Neural progenitor cell (in vitro differentiated cells): ENCODE measurements around the gene PLEKHG7. TPM values are rescaled to one million over a fixed set of nuclear protein-coding genes. Genes with fewer than 3 reads are reported as not detected.
"Not testable (repeated sequence)": the region's sequence is repeated elsewhere in the genome, so short reads cannot be mapped to it uniquely, and the experiment has no call there.

ENCODE experiments used
- DNase-seq: peaks from one replicate; pipeline ENCODE4 v3.0.0-alpha.2; 2016; ENCODE audit warnings: low spot score
- H2AFZ ChIP-seq: fragments of 200-600 bp; sonication (generic); replicated peaks from 2 replicates; pipeline ENCODE4 v1.6.1; 2016; ENCODE audit warnings: antibody characterized with exemption
- H3F3A ChIP-seq: fragments of 200-600 bp; sonication (generic); 2 replicates; pipeline ENCODE4 v1.6.1; 2016; ENCODE audit warnings: antibody characterized with exemption, low read depth
- H3K27ac ChIP-seq: fragments of 200-600 bp; sonication (generic); 2 replicates; pipeline ENCODE4 v1.5.1; 2016; ENCODE audit warnings: mild to moderate bottlenecking
- H3K27me3 ChIP-seq: fragments of 200-600 bp; sonication (generic); 2 replicates; pipeline ENCODE4 v1.6.1; 2016; ENCODE audit warnings: mild to moderate bottlenecking, moderate library complexity
- H3K36me3 ChIP-seq: fragments of 200-600 bp; sonication (generic); 2 replicates; pipeline ENCODE4 v1.5.1; 2016
- H3K4me1 ChIP-seq: fragments of 200-600 bp; sonication (generic); 2 replicates; pipeline ENCODE4 v1.6.1; 2016; ENCODE audit warnings: mixed run types
- H3K4me2 ChIP-seq: fragments of 200-600 bp; sonication (generic); 2 replicates; pipeline ENCODE4 v1.6.1; 2016
- H3K4me3 ChIP-seq: fragments of 200-600 bp; sonication (generic); 2 replicates; pipeline ENCODE4 v1.5.1; 2016
- H3K79me2 ChIP-seq: fragments of 200-600 bp; sonication (generic); 2 replicates; pipeline ENCODE4 v1.6.1; 2016; ENCODE audit warnings: low read depth
- H3K9ac ChIP-seq: fragments of 200-600 bp; sonication (generic); 2 replicates; pipeline ENCODE4 v1.6.1; 2016
- H3K9me3 ChIP-seq: fragments of 200-600 bp; sonication (generic); 2 replicates; pipeline ENCODE4 v1.5.1; 2016; ENCODE audit warnings: low read depth
- H4K20me1 ChIP-seq: fragments of 200-600 bp; sonication (generic); 2 replicates; pipeline ENCODE4 v1.6.1; 2016; ENCODE audit warnings: low read depth
- H3K27ac Mint-ChIP-seq: 3 replicates; pipeline ENCODE4 v1.8.0; 2021; ENCODE audit warnings: mixed read lengths
- H3K27me3 Mint-ChIP-seq: 2 replicates; pipeline ENCODE4 v1.8.0; 2022; ENCODE audit warnings: low read depth, mild to moderate bottlenecking, inconsistent platforms, moderate library complexity, mixed read lengths; ENCODE audit not compliant: insufficient read depth
- H3K36me3 Mint-ChIP-seq: 3 replicates; pipeline ENCODE4 v1.8.0; 2021; ENCODE audit warnings: mixed read lengths
- H3K4me1 Mint-ChIP-seq: 3 replicates; pipeline ENCODE4 v1.8.0; 2021; ENCODE audit warnings: mixed read lengths
- H3K4me3 Mint-ChIP-seq: 3 replicates; pipeline ENCODE4 v1.8.0; 2021; ENCODE audit warnings: mild to moderate bottlenecking, moderate library complexity, mixed read lengths
- H3K9me3 Mint-ChIP-seq: 3 replicates; pipeline ENCODE4 v1.8.0; 2020; ENCODE audit warnings: mixed read lengths
- EZH2 ChIP-seq: fragments of 200-600 bp; sonication (generic); IDR thresholded peaks from 2 replicates; pipeline ENCODE4 v1.6.1; 2017; ENCODE audit warnings: antibody characterized with exemption, mild to moderate bottlenecking, moderate library complexity
- EZH2phosphoT487 ChIP-seq: fragments of 200-600 bp; sonication (generic); IDR thresholded peaks from 2 replicates; pipeline ENCODE4 v1.6.1; 2017; ENCODE audit warnings: antibody characterized with exemption
- total RNA-seq: library from RNA; depleted of rRNA; stranded (reverse); fragments of >200 nt; gene quantifications from 2 replicates; pipeline ENCODE4 v1.2.3, GENCODE V29; 2015; ENCODE audit warnings: low replicate concordance
- TF ChIP-seq, protein P1 (sequence below): fragments of 200-600 bp; sonication (generic); IDR thresholded peaks from 2 replicates; pipeline ENCODE4 v1.5.1; 2017; ENCODE audit warnings: antibody characterized with exemption, mild to moderate bottlenecking

Gene PLEKHG7, protein sequence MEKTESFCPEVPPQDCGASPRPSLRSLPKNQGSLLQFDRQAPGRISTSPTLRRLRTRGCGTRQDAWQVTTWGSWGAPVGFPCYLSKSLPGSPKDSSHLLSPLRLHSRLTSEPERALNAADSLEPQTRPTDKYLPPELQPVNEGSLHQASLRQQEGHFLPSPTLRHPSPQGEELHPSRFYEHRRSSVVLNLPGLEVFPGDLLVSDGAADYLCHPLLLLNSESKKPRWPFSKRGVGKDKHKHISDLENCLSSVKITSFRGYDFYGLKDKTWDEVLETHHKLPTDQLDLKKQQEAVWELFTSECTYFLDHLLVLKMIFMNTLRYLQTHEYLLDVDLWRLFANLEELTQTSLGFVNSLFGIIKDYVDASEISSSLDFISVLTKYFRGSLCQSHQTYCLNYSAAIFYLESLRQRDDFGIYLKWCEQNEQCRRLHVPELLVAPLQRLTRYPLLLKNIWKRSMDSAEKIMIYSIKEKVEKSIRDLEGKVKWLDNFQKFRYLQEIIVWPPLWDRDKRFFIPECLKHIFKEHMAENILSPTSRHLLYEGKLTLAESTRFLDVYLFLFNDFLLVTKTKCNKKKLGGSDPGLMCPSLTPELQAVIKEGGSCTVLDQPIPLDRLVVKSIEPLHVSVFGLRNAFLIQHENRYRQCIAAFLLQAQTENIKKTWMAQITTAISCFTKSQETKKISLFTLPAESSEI
- total RNA-seq: not detected in 2 replicates

DNA sequence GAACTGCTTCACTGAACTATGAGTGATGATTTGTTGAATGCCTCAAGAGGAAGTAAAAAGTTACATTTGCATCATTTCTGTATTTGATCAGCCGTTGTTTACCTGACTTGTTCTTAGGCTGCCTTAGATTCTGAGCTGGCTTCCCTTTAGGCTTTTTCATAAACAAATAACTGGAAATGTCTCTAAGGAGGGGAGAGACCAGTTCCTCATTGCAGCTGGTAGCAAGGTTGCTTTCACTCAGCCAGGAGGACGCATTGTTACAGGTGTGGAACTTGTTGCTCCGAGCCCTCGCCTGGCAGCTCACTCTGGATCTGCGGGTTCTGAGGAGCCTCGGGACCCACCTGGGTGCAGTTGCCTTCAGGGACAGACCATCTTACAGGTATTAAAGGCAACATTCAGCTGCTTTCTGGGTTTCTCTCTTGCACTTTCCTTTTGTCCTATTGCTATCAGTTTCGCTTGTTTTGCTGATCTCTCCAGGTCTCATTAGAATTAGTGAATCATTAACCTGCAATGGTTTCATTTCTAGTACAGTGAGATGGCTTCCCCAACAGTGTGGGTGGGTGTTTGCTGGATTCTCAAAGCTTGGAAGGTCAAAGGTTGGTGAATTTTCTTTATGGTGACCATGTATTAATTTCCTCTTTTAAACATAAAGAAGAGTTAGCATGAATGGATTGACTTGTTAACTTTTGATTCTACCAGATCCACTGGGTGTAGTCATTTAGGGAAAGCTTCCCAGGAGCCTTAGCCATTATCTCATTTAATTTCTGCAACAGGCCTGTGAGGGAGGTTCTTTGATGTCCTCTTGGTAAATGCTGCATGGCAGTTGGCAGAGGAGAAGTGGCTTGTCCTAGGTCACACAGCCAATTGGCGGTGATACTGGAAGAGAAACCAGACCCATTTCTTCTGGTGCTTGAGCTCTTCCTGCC is at the start of gene PLEKHG7:
Gene PLEKHG7, plus strand, starts transcription at position 236 of the 926 bp plus-strand sequence. CDS start 3,643 bp downstream, outside the sequence.
- H3K27ac Mint-ChIP-seq: no peak within 1 kb of the TSS

DNA sequence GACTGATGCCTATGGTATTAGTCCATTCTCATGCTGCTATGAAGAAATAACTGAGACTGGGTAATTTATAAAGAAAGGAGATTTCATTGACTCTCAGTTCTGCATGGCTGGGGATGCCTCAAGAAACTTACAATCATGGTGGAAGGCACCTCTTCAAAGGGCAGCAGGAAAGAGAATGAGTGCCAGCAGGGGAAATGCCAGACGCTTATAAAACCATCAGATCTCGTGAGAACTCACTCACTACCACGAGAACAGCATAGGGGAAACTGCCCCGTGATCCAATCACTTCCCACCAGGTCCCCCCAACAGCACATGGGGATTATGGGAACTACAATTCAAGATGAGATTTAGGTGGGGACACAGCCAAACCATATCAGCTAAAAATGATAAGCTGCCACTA is 48.5 kb upstream of the PLEKHG7 start:
- H3K36me3 Mint-ChIP-seq, H3K4me2 ChIP-seq, H3K4me3 ChIP-seq, H3K27me3 ChIP-seq, H3K36me3 ChIP-seq, H3K27ac ChIP-seq, H3K4me1 Mint-ChIP-seq, H3K9me3 ChIP-seq, H3K27ac Mint-ChIP-seq, H3K4me1 ChIP-seq, H2AFZ ChIP-seq, H3F3A ChIP-seq, H4K20me1 ChIP-seq, H3K4me3 Mint-ChIP-seq, H3K9me3 Mint-ChIP-seq, H3K9ac ChIP-seq, H3K27me3 Mint-ChIP-seq, H3K79me2 ChIP-seq, DNase-seq: not testable (repeated sequence)

More for the DNA sequence above, at the start of gene PLEKHG7:
- no peaks in the 10 kb centered on the region for H3K9me3 Mint-ChIP-seq
- DNase-seq: no peak
- Histone ChIP-seq H3K4me1 (no peaks in the 10 kb centered on the region), H4K20me1 (no peaks in the 10 kb centered on the region), H3K4me3 (no peak within 1 kb of the TSS), H3K4me2 (no peak within 1 kb of the TSS), H3K9me3 (no peaks in the 10 kb centered on the region), H2AFZ (no peak within 1 kb of the TSS), H3K27ac (no peak within 1 kb of the TSS), H3K9ac (no peak within 1 kb of the TSS), H3K27me3 (no peaks in the 10 kb centered on the region), H3K36me3 (no peaks in the 10 kb centered on the region), H3K79me2 (no peaks in the 10 kb centered on the region), H3F3A (no peaks in the 10 kb centered on the region)
- TF ChIP-seq EZH2 (no peak), EZH2phosphoT487 (no peak)
- TF ChIP-seq, protein P1, sequence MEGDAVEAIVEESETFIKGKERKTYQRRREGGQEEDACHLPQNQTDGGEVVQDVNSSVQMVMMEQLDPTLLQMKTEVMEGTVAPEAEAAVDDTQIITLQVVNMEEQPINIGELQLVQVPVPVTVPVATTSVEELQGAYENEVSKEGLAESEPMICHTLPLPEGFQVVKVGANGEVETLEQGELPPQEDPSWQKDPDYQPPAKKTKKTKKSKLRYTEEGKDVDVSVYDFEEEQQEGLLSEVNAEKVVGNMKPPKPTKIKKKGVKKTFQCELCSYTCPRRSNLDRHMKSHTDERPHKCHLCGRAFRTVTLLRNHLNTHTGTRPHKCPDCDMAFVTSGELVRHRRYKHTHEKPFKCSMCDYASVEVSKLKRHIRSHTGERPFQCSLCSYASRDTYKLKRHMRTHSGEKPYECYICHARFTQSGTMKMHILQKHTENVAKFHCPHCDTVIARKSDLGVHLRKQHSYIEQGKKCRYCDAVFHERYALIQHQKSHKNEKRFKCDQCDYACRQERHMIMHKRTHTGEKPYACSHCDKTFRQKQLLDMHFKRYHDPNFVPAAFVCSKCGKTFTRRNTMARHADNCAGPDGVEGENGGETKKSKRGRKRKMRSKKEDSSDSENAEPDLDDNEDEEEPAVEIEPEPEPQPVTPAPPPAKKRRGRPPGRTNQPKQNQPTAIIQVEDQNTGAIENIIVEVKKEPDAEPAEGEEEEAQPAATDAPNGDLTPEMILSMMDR: no peak
- no peaks in the 10 kb centered on the region for H3K27me3 Mint-ChIP-seq
- no peaks in the 10 kb centered on the region for H3K4me1 Mint-ChIP-seq
- H3K36me3 Mint-ChIP-seq: no peaks in the 10 kb centered on the region
- no peak within 1 kb of the TSS for H3K4me3 Mint-ChIP-seq

DNA sequence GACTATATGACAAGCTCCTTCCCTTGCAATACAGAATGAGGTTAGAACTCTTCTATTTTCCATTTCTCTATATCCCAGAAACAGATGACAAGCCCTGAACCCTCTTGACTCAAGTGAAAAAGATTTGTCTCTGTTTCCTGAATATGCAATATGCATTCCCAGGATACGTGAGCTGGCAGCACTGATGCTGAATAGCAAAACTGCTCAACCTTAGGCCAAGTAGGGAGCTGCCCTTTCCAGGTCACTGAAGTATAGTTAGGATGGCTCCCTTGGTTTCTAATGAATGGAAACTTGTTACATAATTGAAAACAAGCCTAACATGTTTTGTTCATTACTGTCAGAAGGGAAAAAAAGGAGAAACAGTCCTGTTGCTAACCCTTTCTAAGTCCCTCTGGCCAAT is 47.9 kb upstream of the PLEKHG7 start:
- Histone ChIP-seq H3F3A (no peaks in the 10 kb centered on the region), H3K4me3 (no peak overlapping the region), H3K79me2 (no peaks in the 10 kb centered on the region), H3K4me2 (no peak overlapping the region), H3K27ac (no peak overlapping the region), H4K20me1 (no peaks in the 10 kb centered on the region), H2AFZ (no peak overlapping the region), H3K9ac (no peak overlapping the region), H3K4me1 (no peaks in the 10 kb centered on the region), H3K36me3 (no peaks in the 10 kb centered on the region), H3K9me3 (no peaks in the 10 kb centered on the region), H3K27me3 (no peaks in the 10 kb centered on the region)
- H3K9me3 Mint-ChIP-seq: no peaks in the 10 kb centered on the region
- H3K36me3 Mint-ChIP-seq: no peaks in the 10 kb centered on the region
- TF ChIP-seq EZH2phosphoT487 (no peak), EZH2 (no peak)
- TF ChIP-seq, protein P1: no peak
- no peak overlapping the region for H3K4me3 Mint-ChIP-seq
- H3K4me1 Mint-ChIP-seq: peaks cover 3% of the 10 kb centered on the region
- H3K27ac Mint-ChIP-seq: no peak overlapping the region
- no peaks in the 10 kb centered on the region for H3K27me3 Mint-ChIP-seq
- no peak for DNase-seq
